HEK293 (cell line): Measurements from ENCODE around the gene COBL.
A peak's percentile ranks its signal among the peaks of the same experiment; 100 is the strongest.

Experiments
- CTCF ChIA-PET: fragments of 350-600 bp; formaldehyde crosslinking; extraction: SDS; loops from one replicate; lab custom pipeline; 2021; ENCODE audit warnings: antibody characterized with exemption; lab: Yijun Ruan, JAX
- POLR2A ChIA-PET: fragments of 300-600 bp; formaldehyde crosslinking; extraction: SDS; loops from one replicate; lab custom pipeline; 2020; ENCODE audit warnings: antibody characterized with exemption, inconsistent platforms; lab: Yijun Ruan, JAX
- H3K27ac ChIP-seq: fragments of 200-500 bp; sonication (Bioruptor generic); 2 replicates; pipeline ENCODE4 v1.5.1; 2014; ENCODE audit warnings: low read depth, low read length, control low read depth, inconsistent platforms; ENCODE audit errors: extremely low read depth
- H3K36me3 ChIP-seq, 2 experiments: fragments of 200-500 bp in 1 of 2; sonication (Bioruptor generic) in 1 of 2; 1 replicate in 1 of 2; 2 replicates in 1 of 2; pipeline ENCODE4 v1.5.1; 2014 to 2017; ENCODE audit warnings: inconsistent platforms in 2 of 2, low read length in 2 of 2; ENCODE audit not compliant: control insufficient read depth in 2 of 2, insufficient read depth in 1 of 2
- H3K4me1 ChIP-seq: fragments of 200-500 bp; sonication (Bioruptor generic); 2 replicates; pipeline ENCODE4 v1.5.1; 2014; ENCODE audit warnings: mild to moderate bottlenecking, low read length, inconsistent platforms; ENCODE audit not compliant: control insufficient read depth, insufficient read depth
- H3K4me3 ChIP-seq: 2 replicates; pipeline ENCODE4 v1.5.1; 2011; ENCODE audit warnings: low read depth, mild to moderate bottlenecking, control low read depth, low read length, moderate library complexity
- H3K9me3 ChIP-seq: fragments of 200-500 bp; sonication (Bioruptor generic); 2 replicates; pipeline ENCODE4 v1.5.1; 2014; ENCODE audit warnings: low read depth, low read length, inconsistent platforms; ENCODE audit not compliant: control insufficient read depth, insufficient read depth
- BCL6B ChIP-seq: fragments of 450-650 bp; formaldehyde crosslinking; IDR thresholded peaks from 2 replicates; pipeline ENCODE4 v1.5.1; 2017; ENCODE audit warnings: missing biosample characterization, missing genetic modification characterization
- KLF8 ChIP-seq: fragments of 450-650 bp; formaldehyde crosslinking; IDR thresholded peaks from 2 replicates; pipeline ENCODE4 v1.5.1; 2016; ENCODE audit warnings: missing biosample characterization, missing genetic modification characterization
- SCRT2 ChIP-seq: fragments of 450-650 bp; formaldehyde crosslinking; IDR thresholded peaks from 2 replicates; pipeline ENCODE4 v1.5.1; 2016; ENCODE audit warnings: missing biosample characterization, missing genetic modification characterization
- ZBTB10 ChIP-seq: fragments of 450-650 bp; formaldehyde crosslinking; IDR thresholded peaks from 2 replicates; pipeline ENCODE4 v1.5.1; 2016; ENCODE audit warnings: missing biosample characterization, missing genetic modification characterization
- ZFHX2 ChIP-seq: fragments of 450-650 bp; formaldehyde crosslinking; conservative IDR thresholded peaks from 2 replicates; pipeline ENCODE4 v1.5.1; 2016; ENCODE audit warnings: missing biosample characterization, missing genetic modification characterization
- ZNF132 ChIP-seq: fragments of 450-650 bp; formaldehyde crosslinking; IDR thresholded peaks from 2 replicates; pipeline ENCODE4 v1.5.1; 2017; ENCODE audit warnings: missing biosample characterization, missing genetic modification characterization, borderline replicate concordance
- ZNF146 ChIP-seq: fragments of 450-650 bp; formaldehyde crosslinking; IDR thresholded peaks from 2 replicates; pipeline ENCODE4 v1.5.1; 2016; ENCODE audit warnings: missing biosample characterization, missing genetic modification characterization
- ZNF23 ChIP-seq: fragments of 450-650 bp; formaldehyde crosslinking; IDR thresholded peaks from 2 replicates; pipeline ENCODE4 v1.5.1; 2016; ENCODE audit warnings: missing biosample characterization, missing genetic modification characterization, borderline replicate concordance
- ZNF335 ChIP-seq: fragments of 450-650 bp; formaldehyde crosslinking; conservative IDR thresholded peaks from 2 replicates; pipeline ENCODE4 v1.5.1; 2016; ENCODE audit warnings: missing biosample characterization, missing genetic modification characterization
- ZNF423 ChIP-seq: fragments of 450-650 bp; formaldehyde crosslinking; IDR thresholded peaks from 2 replicates; pipeline ENCODE4 v1.5.1; 2016; ENCODE audit warnings: missing biosample characterization, missing genetic modification characterization
- ZNF704 ChIP-seq: fragments of 450-650 bp; formaldehyde crosslinking; IDR thresholded peaks from 2 replicates; pipeline ENCODE4 v1.5.1; 2016; ENCODE audit warnings: missing biosample characterization, missing genetic modification characterization
- TF ChIP-seq, protein P1 (sequence below): fragments of 450-650 bp; formaldehyde crosslinking; IDR thresholded peaks from 2 replicates; pipeline ENCODE4 v1.5.1; 2016; ENCODE audit warnings: missing biosample characterization, missing genetic modification characterization, low read depth
- TF ChIP-seq, protein P2 (sequence below): fragments of 450-650 bp; formaldehyde crosslinking; IDR thresholded peaks from 2 replicates; pipeline ENCODE4 v1.5.1; 2017; ENCODE audit warnings: missing biosample characterization, missing genetic modification characterization

Gene COBL

DNA sequence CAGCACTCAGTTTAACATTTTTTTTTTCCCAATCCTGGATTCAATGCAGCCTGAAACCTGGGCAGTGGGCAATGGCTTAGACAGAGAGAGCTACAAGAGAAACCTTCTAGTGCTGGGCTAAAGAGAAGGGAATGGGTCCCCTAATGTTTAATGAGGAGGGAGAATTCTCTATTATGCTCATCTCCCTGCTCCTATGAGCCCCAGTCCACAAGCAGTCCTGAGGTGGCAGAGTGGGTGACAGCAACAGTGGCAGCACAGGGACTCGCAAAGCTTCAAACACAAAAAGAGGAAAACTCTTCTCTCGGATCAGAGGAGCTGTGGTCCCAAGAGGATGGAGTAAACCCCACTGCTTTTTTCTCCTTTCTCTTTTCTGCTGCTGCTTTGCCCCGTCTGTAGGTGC is 36.5 kb downstream of the COBL start (continued):
- no peak for TF ChIP-seq ZNF146 (tag by site-specific recombination)
- TF ChIP-seq ZBTB10 (tag by site-specific recombination), result no peak
- TF ChIP-seq, protein P1, sequence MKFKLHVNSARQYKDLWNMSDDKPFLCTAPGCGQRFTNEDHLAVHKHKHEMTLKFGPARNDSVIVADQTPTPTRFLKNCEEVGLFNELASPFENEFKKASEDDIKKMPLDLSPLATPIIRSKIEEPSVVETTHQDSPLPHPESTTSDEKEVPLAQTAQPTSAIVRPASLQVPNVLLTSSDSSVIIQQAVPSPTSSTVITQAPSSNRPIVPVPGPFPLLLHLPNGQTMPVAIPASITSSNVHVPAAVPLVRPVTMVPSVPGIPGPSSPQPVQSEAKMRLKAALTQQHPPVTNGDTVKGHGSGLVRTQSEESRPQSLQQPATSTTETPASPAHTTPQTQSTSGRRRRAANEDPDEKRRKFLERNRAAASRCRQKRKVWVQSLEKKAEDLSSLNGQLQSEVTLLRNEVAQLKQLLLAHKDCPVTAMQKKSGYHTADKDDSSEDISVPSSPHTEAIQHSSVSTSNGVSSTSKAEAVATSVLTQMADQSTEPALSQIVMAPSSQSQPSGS (tag by site-specific recombination), result no peak
- no peak for TF ChIP-seq ZNF423 (tag by site-specific recombination)

- H3K9me3 ChIP-seq, result no peaks in the 10 kb centered on the region
- TF ChIP-seq KLF8 (no peak), ZNF335 (tag by site-specific recombination) (no peak)
- H3K4me3 ChIP-seq, result no peak overlapping the region
- CTCF ChIA-PET, result interaction anchor here (0.6 to 0.7 kb wide), 2 partner anchors 12 to 138 kb away, joined by 3 to 4 read pairs; no protein-coding TSS in a partner anchor
- POLR2A ChIA-PET, result no interaction called here
- H3K27ac ChIP-seq, result no peak overlapping the region
- no peaks in the 10 kb centered on the region for H3K36me3 ChIP-seq
- H3K4me1 ChIP-seq, result peaks cover 37% of the 10 kb centered on the region
Measured at GRCh38 chr7:51279391-51280023, 37.1 kb downstream of the COBL start.

- ChIA-PET POLR2A (no interaction called here), CTCF (no interaction called here)
- no peak overlapping the region for H3K27ac ChIP-seq
- peaks cover 37% of the 10 kb centered on the region for H3K4me1 ChIP-seq
- no peaks in the 10 kb centered on the region for H3K36me3 ChIP-seq
- 0 out of 2 replicates have a peak, but pooled peaks have one; percentile 7 for TF ChIP-seq ZFHX2 (tag by site-specific recombination)
- no peak for TF ChIP-seq SCRT2
- TF ChIP-seq ZNF704, result no peak
- TF ChIP-seq, protein P2, sequence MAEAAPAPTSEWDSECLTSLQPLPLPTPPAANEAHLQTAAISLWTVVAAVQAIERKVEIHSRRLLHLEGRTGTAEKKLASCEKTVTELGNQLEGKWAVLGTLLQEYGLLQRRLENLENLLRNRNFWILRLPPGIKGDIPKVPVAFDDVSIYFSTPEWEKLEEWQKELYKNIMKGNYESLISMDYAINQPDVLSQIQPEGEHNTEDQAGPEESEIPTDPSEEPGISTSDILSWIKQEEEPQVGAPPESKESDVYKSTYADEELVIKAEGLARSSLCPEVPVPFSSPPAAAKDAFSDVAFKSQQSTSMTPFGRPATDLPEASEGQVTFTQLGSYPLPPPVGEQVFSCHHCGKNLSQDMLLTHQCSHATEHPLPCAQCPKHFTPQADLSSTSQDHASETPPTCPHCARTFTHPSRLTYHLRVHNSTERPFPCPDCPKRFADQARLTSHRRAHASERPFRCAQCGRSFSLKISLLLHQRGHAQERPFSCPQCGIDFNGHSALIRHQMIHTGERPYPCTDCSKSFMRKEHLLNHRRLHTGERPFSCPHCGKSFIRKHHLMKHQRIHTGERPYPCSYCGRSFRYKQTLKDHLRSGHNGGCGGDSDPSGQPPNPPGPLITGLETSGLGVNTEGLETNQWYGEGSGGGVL (tag by site-specific recombination), result no peak
- TF ChIP-seq ZNF132 (tag by site-specific recombination), result no peak
- no peak for TF ChIP-seq ZNF23 (tag by site-specific recombination)
- no peak for TF ChIP-seq BCL6B
- TF ChIP-seq, all 188 proteins: peak for 1
- no peaks in the 10 kb centered on the region for H3K9me3 ChIP-seq
- H3K4me3 ChIP-seq, result no peak overlapping the region
Measured at GRCh38 chr7:51278797-51279196, 37.8 kb downstream of the COBL start.
